HEK293 (cell line): ENCODE measurements around the gene ANAPC10.

Source experiments
- CTCF ChIA-PET: fragments of 350-600 bp; formaldehyde crosslinking; extraction: SDS; loops from one replicate; lab custom pipeline; 2021; ENCODE audit warnings: antibody characterized with exemption; lab: Yijun Ruan, JAX
- POLR2A ChIA-PET: fragments of 300-600 bp; formaldehyde crosslinking; extraction: SDS; loops from one replicate; lab custom pipeline; 2020; ENCODE audit warnings: antibody characterized with exemption, inconsistent platforms; lab: Yijun Ruan, JAX
- H3K27ac ChIP-seq: fragments of 200-500 bp; sonication (Bioruptor generic); 2 replicates; pipeline ENCODE4 v1.5.1; 2014; ENCODE audit warnings: low read depth, low read length, control low read depth, inconsistent platforms; ENCODE audit errors: extremely low read depth
- H3K36me3 ChIP-seq, 2 experiments: fragments of 200-500 bp in 1 of 2; sonication (Bioruptor generic) in 1 of 2; 1 replicate in 1 of 2; 2 replicates in 1 of 2; pipeline ENCODE4 v1.5.1; 2014 to 2017; ENCODE audit warnings: inconsistent platforms in 2 of 2, low read length in 2 of 2; ENCODE audit not compliant: control insufficient read depth in 2 of 2, insufficient read depth in 1 of 2
- H3K4me1 ChIP-seq: fragments of 200-500 bp; sonication (Bioruptor generic); 2 replicates; pipeline ENCODE4 v1.5.1; 2014; ENCODE audit warnings: mild to moderate bottlenecking, low read length, inconsistent platforms; ENCODE audit not compliant: control insufficient read depth, insufficient read depth
- H3K4me3 ChIP-seq: 2 replicates; pipeline ENCODE4 v1.5.1; 2011; ENCODE audit warnings: low read depth, mild to moderate bottlenecking, control low read depth, low read length, moderate library complexity
- H3K9me3 ChIP-seq: fragments of 200-500 bp; sonication (Bioruptor generic); 2 replicates; pipeline ENCODE4 v1.5.1; 2014; ENCODE audit warnings: low read depth, low read length, inconsistent platforms; ENCODE audit not compliant: control insufficient read depth, insufficient read depth
- BCL11A ChIP-seq: fragments of 450-650 bp; formaldehyde crosslinking; IDR thresholded peaks from 2 replicates; pipeline ENCODE4 v1.5.1; 2016; ENCODE audit warnings: low read depth, missing biosample characterization, missing genetic modification characterization
- KLF7 ChIP-seq: fragments of 450-650 bp; formaldehyde crosslinking; IDR thresholded peaks from 2 replicates; pipeline ENCODE4 v1.5.1; 2016; ENCODE audit warnings: missing biosample characterization, missing genetic modification characterization, borderline replicate concordance
- PRDM6 ChIP-seq: fragments of 450-650 bp; formaldehyde crosslinking; IDR thresholded peaks from 2 replicates; pipeline ENCODE4 v1.5.1; 2017; ENCODE audit warnings: missing biosample characterization, missing genetic modification characterization
- WT1 ChIP-seq: fragments of 450-650 bp; formaldehyde crosslinking; IDR thresholded peaks from 2 replicates; pipeline ENCODE4 v1.5.1; 2016; ENCODE audit warnings: missing biosample characterization, missing genetic modification characterization
- YY1 ChIP-seq: fragments of 450-650 bp; formaldehyde crosslinking; IDR thresholded peaks from 2 replicates; pipeline ENCODE4 v1.5.1; 2018; ENCODE audit warnings: missing biosample characterization, missing genetic modification characterization
- ZBTB48 ChIP-seq: fragments of 450-650 bp; formaldehyde crosslinking; IDR thresholded peaks from 2 replicates; pipeline ENCODE4 v1.5.1; 2016; ENCODE audit warnings: missing biosample characterization, missing genetic modification characterization
- ZBTB7A ChIP-seq: fragments of 450-650 bp; formaldehyde crosslinking; IDR thresholded peaks from 2 replicates; pipeline ENCODE4 v1.5.1; 2016; ENCODE audit warnings: low read depth, missing biosample characterization, missing genetic modification characterization
- ZFP69B ChIP-seq: fragments of 450-650 bp; formaldehyde crosslinking; IDR thresholded peaks from 2 replicates; pipeline ENCODE4 v1.5.1; 2016; ENCODE audit warnings: missing biosample characterization, missing genetic modification characterization
- ZNF121 ChIP-seq: fragments of 450-650 bp; formaldehyde crosslinking; IDR thresholded peaks from 2 replicates; pipeline ENCODE4 v1.5.1; 2016; ENCODE audit warnings: missing biosample characterization, missing genetic modification characterization
- ZNF140 ChIP-seq: fragments of 450-650 bp; formaldehyde crosslinking; IDR thresholded peaks from 2 replicates; pipeline ENCODE4 v1.5.1; 2016; ENCODE audit warnings: missing biosample characterization, missing genetic modification characterization
- ZNF18 ChIP-seq: fragments of 450-650 bp; formaldehyde crosslinking; IDR thresholded peaks from 2 replicates; pipeline ENCODE4 v1.5.1; 2016; ENCODE audit warnings: missing biosample characterization, missing genetic modification characterization
- ZNF211 ChIP-seq: fragments of 450-650 bp; formaldehyde crosslinking; IDR thresholded peaks from 2 replicates; pipeline ENCODE4 v1.5.1; 2016; ENCODE audit warnings: low read depth, missing biosample characterization, missing genetic modification characterization
- ZNF214 ChIP-seq: fragments of 450-650 bp; formaldehyde crosslinking; IDR thresholded peaks from 2 replicates; pipeline ENCODE4 v1.5.1; 2017; ENCODE audit warnings: missing biosample characterization, mild to moderate bottlenecking, missing genetic modification characterization, borderline replicate concordance
- ZNF223 ChIP-seq: fragments of 450-650 bp; formaldehyde crosslinking; IDR thresholded peaks from 2 replicates; pipeline ENCODE4 v1.5.1; 2016; ENCODE audit warnings: missing biosample characterization, missing genetic modification characterization
- ZNF24 ChIP-seq: fragments of 450-650 bp; formaldehyde crosslinking; IDR thresholded peaks from 2 replicates; pipeline ENCODE4 v1.5.1; 2016; ENCODE audit warnings: missing biosample characterization, missing genetic modification characterization
- ZNF248 ChIP-seq: fragments of 450-650 bp; formaldehyde crosslinking; IDR thresholded peaks from 2 replicates; pipeline ENCODE4 v1.5.1; 2017; ENCODE audit warnings: missing biosample characterization, missing genetic modification characterization
- ZNF362 ChIP-seq: fragments of 450-650 bp; formaldehyde crosslinking; IDR thresholded peaks from 2 replicates; pipeline ENCODE4 v1.5.1; 2016; ENCODE audit warnings: missing biosample characterization, missing genetic modification characterization
- ZNF394 ChIP-seq: fragments of 450-650 bp; formaldehyde crosslinking; IDR thresholded peaks from 2 replicates; pipeline ENCODE4 v1.5.1; 2016; ENCODE audit warnings: missing biosample characterization, missing genetic modification characterization, mild to moderate bottlenecking, moderate library complexity, borderline replicate concordance
- ZNF416 ChIP-seq: fragments of 450-650 bp; formaldehyde crosslinking; IDR thresholded peaks from 2 replicates; pipeline ENCODE4 v1.5.1; 2016; ENCODE audit warnings: missing biosample characterization, missing genetic modification characterization
- ZNF473 ChIP-seq: fragments of 450-650 bp; formaldehyde crosslinking; IDR thresholded peaks from 2 replicates; pipeline ENCODE4 v1.5.1; 2017; ENCODE audit warnings: missing biosample characterization, missing genetic modification characterization
- ZNF488 ChIP-seq: fragments of 450-650 bp; formaldehyde crosslinking; IDR thresholded peaks from 2 replicates; pipeline ENCODE4 v1.5.1; 2016; ENCODE audit warnings: missing biosample characterization, missing genetic modification characterization
- ZNF530 ChIP-seq: fragments of 450-650 bp; formaldehyde crosslinking; IDR thresholded peaks from 2 replicates; pipeline ENCODE4 v1.5.1; 2016; ENCODE audit warnings: low read depth, missing biosample characterization, missing genetic modification characterization
- ZNF580 ChIP-seq: fragments of 450-650 bp; formaldehyde crosslinking; IDR thresholded peaks from 2 replicates; pipeline ENCODE4 v1.5.1; 2016; ENCODE audit warnings: missing biosample characterization, missing genetic modification characterization
- ZSCAN30 ChIP-seq: fragments of 450-650 bp; IDR thresholded peaks from 2 replicates; pipeline ENCODE4 v1.5.1; 2018; ENCODE audit warnings: missing biosample characterization, mild to moderate bottlenecking, missing genetic modification characterization, moderate library complexity

The ANAPC10 gene

GRCh38 chr4:145056325-145057130 is 41.5 kb downstream of the ANAPC10 start (continued):
- no peak for TF ChIP-seq ZNF18
- TF ChIP-seq ZBTB48 (tag by site-specific recombination) = no peak
- TF ChIP-seq ZNF121 (tag by site-specific recombination) = no peak

GRCh38 chr4:145055533-145056257 is 42.3 kb downstream of the ANAPC10 start:
- Histone ChIP-seq H3K4me1 (no peaks in the 10 kb centered on the region), H3K27ac (no peak overlapping the region), H3K9me3 (no peaks in the 10 kb centered on the region), H3K4me3 (no peak overlapping the region), H3K36me3 (peaks cover 0 to 3% of the 10 kb centered on the region in 2 experiments; a peak in 1 of 3 replicates)
- ChIA-PET POLR2A (no interaction called here), CTCF (no interaction called here)
- TF ChIP-seq BCL11A (tag by site-specific recombination) (no peak), KLF7 (tag by site-specific recombination) (no peak), ZNF214 (tag by site-specific recombination) (no peak), ZNF394 (tag by site-specific recombination) (no peak), ZNF416 (tag by site-specific recombination) (no peak)

- H3K36me3 ChIP-seq = peaks cover 0 to 7% of the 10 kb centered on the region in 2 experiments; a peak in 1 of 3 replicates
- POLR2A ChIA-PET = no interaction called here
- H3K9me3 ChIP-seq = no peaks in the 10 kb centered on the region
- no peaks in the 10 kb centered on the region for H3K4me1 ChIP-seq
- TF ChIP-seq ZNF223 = no peak
- TF ChIP-seq ZNF211 (tag by site-specific recombination) = no peak
- no peak for TF ChIP-seq ZBTB7A
- no peak overlapping the region for H3K4me3 ChIP-seq
- no peak overlapping the region for H3K27ac ChIP-seq
- CTCF ChIA-PET = no interaction called here
Measured at GRCh38 chr4:145049241-145049640, 48.8 kb downstream of the ANAPC10 start.

- Histone ChIP-seq H3K27ac (no peak overlapping the region), H3K4me1 (no peaks in the 10 kb centered on the region), H3K4me3 (no peak overlapping the region), H3K36me3 (peaks cover 0 to 7% of the 10 kb centered on the region in 2 experiments; a peak in 1 of 3 replicates), H3K9me3 (no peaks in the 10 kb centered on the region)
- ChIA-PET POLR2A (no interaction called here), CTCF (no interaction called here)
- TF ChIP-seq ZNF488 (tag by site-specific recombination) (no peak), ZFP69B (no peak), ZSCAN30 (no peak), ZNF473 (tag by site-specific recombination) (no peak), PRDM6 (tag by site-specific recombination) (no peak), ZNF24 (tag by site-specific recombination) (no peak), ZNF530 (tag by site-specific recombination) (no peak), ZNF362 (tag by site-specific recombination) (no peak), ZNF248 (tag by site-specific recombination) (no peak), YY1 (no peak), ZNF580 (no peak), ZNF140 (no peak), WT1 (tag by site-specific recombination) (no peak)
Measured at GRCh38 chr4:145048817-145049216, 49.2 kb downstream of the ANAPC10 start.
